ENCODE measurements around the gene CPT2. TPM values are rescaled to one million over a fixed set of nuclear protein-coding genes. Genes with fewer than 3 reads are reported as not detected.

The CPT2 gene
- total and polyA plus RNA-seq, 2 of the 4 experiments (the other 2 are of a cell fraction), result 15.8 to 16.0 TPM

- H4K20me1 ChIP-seq (ENCODE audit: insufficient read depth, low read length), result no peaks in the 10 kb centered on the region
- peak overlapping the region; percentile 87 for H2BK20ac ChIP-seq (ENCODE audit: low read depth, low read length)
- H2AK9ac ChIP-seq (replicated peaks; ENCODE audit: low read depth, low read length, poor library complexity), result peak overlapping the region; percentile 46
- peak overlapping the region; percentile 83 for H2AFZ ChIP-seq (replicated peaks; ENCODE audit: low read length, poor library complexity)
- no peaks in the 10 kb centered on the region for H3K9me3 ChIP-seq (ENCODE audit: control insufficient read depth, insufficient read depth, low read length)
- H3K27ac ChIP-seq (ENCODE audit: insufficient read depth, low read length), result peak overlapping the region; percentile 98
- in situ Hi-C loops (cut with MboI; ENCODE audit: low sequenced_read_pairs) (loop anchor here (10.0 kb wide), 2 partner anchors 279 to 479 kb away; no protein-coding TSS in a partner anchor), intact Hi-C loops (cut with micrococcal nuclease) (loop anchor here (2.0 to 10.0 kb wide), 4 partner anchors 77 to 481 kb away; partner anchors contain the start of genes ECHDC2, PODN and SCP2), dilution Hi-C loops (cut with HindIII; ENCODE audit: low sequenced_read_pairs, unreplicated experiment) (no loop called here)
- H2BK15ac ChIP-seq (ENCODE audit: low read depth, low read length), result peak overlapping the region; percentile 97; the same call in 2 of the 3 replicates
- peak; percentile 74 for ATAC-seq (ENCODE audit: low read depth)
- DNase-seq, result peak; percentile 97
- H3K36me3 ChIP-seq (ENCODE audit: control insufficient read depth, insufficient read depth, low read length), result no peaks in the 10 kb centered on the region
- peak overlapping the region; percentile 93 for H2BK5ac ChIP-seq (ENCODE audit: low read depth, low read length, poor library complexity, severe bottlenecking)
- 6% methylated on average over 3 of the region's 6 CpGs; no CpG with 5 or more reads in 1 of the 2 experiments for WGBS, 2 experiments (ENCODE audit: extremely low coverage in 2 of 2, insufficient read length in 1 of 2)
- H3K9me1 ChIP-seq (ENCODE audit: insufficient read depth, low read length), result peaks cover 50% of the 10 kb centered on the region
- H4K8ac ChIP-seq (ENCODE audit: low read depth in 2 of 2, low read length in 2 of 2), result peak overlapping the region; percentile 82 to 90; a peak in 3 of 4 replicates
- peak overlapping the region; percentile 19; the same call in 1 of the 2 replicates for H3K4me2 ChIP-seq (ENCODE audit: low read depth, low read length)
- peak overlapping the region; percentile 97 for H3K4ac ChIP-seq (ENCODE audit: low read depth, low read length)
- POLR2A ChIA-PET (ENCODE audit: unreplicated experiment), result no interaction called here
- peaks cover 49% of the 10 kb centered on the region for H3K4me1 ChIP-seq (ENCODE audit: control insufficient read depth, insufficient read depth, low read length)
- H2BK120ac ChIP-seq (ENCODE audit: low read depth, low read length), result peak overlapping the region; percentile 98
- CTCF ChIA-PET, result interaction anchor here (1.0 kb wide), 1 partner anchor 71 kb away, joined by 3 read pairs; no protein-coding TSS in a partner anchor
- TF ChIP-seq FOS (IDR thresholded peaks at IDR 0.05; ENCODE audit: low read depth, low read length), result 0 out of 2 replicates have a peak, but pooled peaks have one; percentile 36
- TF ChIP-seq CHD1 (IDR thresholded peaks at IDR 0.05; ENCODE audit: low read depth, low read length), result no peak
- TF ChIP-seq NFE2L2 (IDR thresholded peaks at IDR 0.05; ENCODE audit: low read depth, low read length), result no peak
- 0 out of 2 replicates have a peak, but pooled peaks have one; percentile 5 for TF ChIP-seq SMC3 (IDR thresholded peaks at IDR 0.05; ENCODE audit: low read depth, low read length)
- TF ChIP-seq MAFK (IDR thresholded peaks at IDR 0.05; ENCODE audit: low read depth, low read length), result no peak
- TF ChIP-seq RCOR1 (IDR thresholded peaks at IDR 0.05; ENCODE audit: insufficient replicate concordance, low read length), result peak; percentile 89
- TF ChIP-seq CEBPB (IDR thresholded peaks at IDR 0.05; ENCODE audit: low read depth, low read length), result peak; percentile 82
- no peak for TF ChIP-seq RAD21 (IDR thresholded peaks at IDR 0.05; ENCODE audit: low read length)
- TF ChIP-seq RFX5 (IDR thresholded peaks at IDR 0.05; ENCODE audit: low read depth, low read length), result no peak
- no peak for TF ChIP-seq ELK1 (IDR thresholded peaks at IDR 0.05; ENCODE audit: borderline replicate concordance, low read depth, low read length)
- 0 out of 2 replicates have a peak, but pooled peaks have one; percentile 30 for TF ChIP-seq BHLHE40 (IDR thresholded peaks at IDR 0.05; ENCODE audit: low read depth, low read length)
- peak; percentile 95 for TF ChIP-seq USF2 (IDR thresholded peaks at IDR 0.05; ENCODE audit: low read depth, low read length)
- TF ChIP-seq MAZ (IDR thresholded peaks at IDR 0.05; ENCODE audit: borderline replicate concordance, low read depth, low read length), result peak; percentile 92; the same call in 1 of the 2 replicates
- H3K23ac ChIP-seq (ENCODE audit: low read depth, low read length), result peak overlapping the region; percentile 97
- peak overlapping the region; percentile 92 for H4K5ac ChIP-seq (ENCODE audit: low read depth, low read length)
- H3K27me3 ChIP-seq (ENCODE audit: control insufficient read depth, insufficient read depth, low read length), result no peaks in the 10 kb centered on the region
- H3K14ac ChIP-seq (replicated peaks; ENCODE audit: low read depth, low read length), result peak overlapping the region; percentile 97
- H3K18ac ChIP-seq (ENCODE audit: low read depth, low read length), result peak overlapping the region; percentile 70
- no TSS peak for BruUV-seq (replicated peaks)
- peak overlapping the region; percentile 70 for H3K9ac ChIP-seq (ENCODE audit: low read depth, low read length)
- H2AK5ac ChIP-seq (ENCODE audit: low read depth, low read length), result peak overlapping the region; percentile 97
- H4K91ac ChIP-seq (ENCODE audit: insufficient read depth, low read depth, low read length), result peak overlapping the region; percentile 91
- H3K79me1 ChIP-seq (ENCODE audit: low read depth in 1 of 2, low read length in 2 of 2), result peaks cover 0 to 5% of the 10 kb centered on the region in 2 experiments; a peak in 2 of 4 replicates
- H3K4me3 ChIP-seq (ENCODE audit: insufficient read depth, low read depth, low read length), result no peak overlapping the region
- peak overlapping the region; percentile 63; the same call in 1 of the 2 replicates for H3K56ac ChIP-seq (ENCODE audit: extremely low read depth, insufficient read depth, low read length)
Observed at GRCh38 chr1:53183095-53183990, 13.3 kb upstream of the CPT2 start.
